HG03139 (cell line): Measurements from ENCODE around the gene POC1A.

Experiments used
- ATAC-seq: cut with Tn5 transposase; IDR thresholded peaks from one replicate; pipeline ENCODE4 v1.9.1; 2021; ENCODE audit not compliant: unreplicated experiment

Gene POC1A

DNA sequence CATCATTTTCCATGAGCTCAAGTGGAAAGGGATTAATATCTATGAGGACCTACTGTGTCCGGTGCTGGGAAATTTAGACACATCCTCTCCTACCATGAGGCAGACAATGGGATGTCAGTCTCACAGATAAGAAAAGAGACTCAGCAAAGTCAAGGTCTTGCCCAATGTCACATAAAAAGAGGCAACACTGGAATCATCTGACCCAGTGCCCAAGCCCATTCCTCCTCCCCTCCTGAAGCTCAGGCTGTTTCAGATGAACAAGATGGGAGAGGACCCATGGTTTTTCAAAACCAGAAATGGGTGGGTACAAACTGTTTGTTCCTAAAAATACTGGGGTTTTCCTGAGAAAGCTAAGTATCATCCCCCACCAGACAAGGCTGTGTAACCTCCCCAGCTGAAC, 22.2 kb downstream of the POC1A start:
- no peak for ATAC-seq

DNA sequence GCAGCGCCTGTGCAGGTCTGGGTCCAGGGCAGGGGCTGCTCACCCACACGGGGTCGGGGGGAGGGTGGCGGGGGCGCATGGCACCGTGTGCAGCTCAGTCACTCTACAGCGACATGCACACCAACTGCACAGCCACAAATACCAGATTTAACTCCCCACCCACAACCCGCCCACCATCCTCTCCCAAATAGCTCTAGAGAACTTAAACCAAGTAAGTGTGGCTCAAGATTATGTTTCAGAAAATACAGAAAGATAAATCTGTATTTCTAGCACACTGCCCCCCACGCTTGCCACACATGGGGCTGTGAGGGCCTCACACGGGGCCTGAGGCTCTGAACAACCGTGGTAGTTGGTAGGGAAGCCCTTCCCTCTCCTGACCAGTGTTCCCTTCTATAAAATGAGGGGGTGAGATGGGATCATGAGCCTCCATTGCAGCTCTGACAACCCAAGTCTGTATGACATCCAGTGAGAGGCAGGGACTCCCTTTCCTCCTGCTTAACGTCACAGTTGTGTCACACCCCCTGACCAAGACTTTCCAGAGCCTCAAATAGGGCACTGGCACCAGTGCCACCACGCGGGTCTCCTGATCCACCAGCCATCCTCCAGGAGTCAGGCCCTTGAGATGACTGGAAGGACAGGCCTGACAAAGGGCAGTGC, 23.1 kb downstream of the POC1A start:
- no peak for ATAC-seq

- ATAC-seq, result no peak
Measured at GRCh38 chr3:52128118-52128683, 26.0 kb downstream of the POC1A start.

DNA sequence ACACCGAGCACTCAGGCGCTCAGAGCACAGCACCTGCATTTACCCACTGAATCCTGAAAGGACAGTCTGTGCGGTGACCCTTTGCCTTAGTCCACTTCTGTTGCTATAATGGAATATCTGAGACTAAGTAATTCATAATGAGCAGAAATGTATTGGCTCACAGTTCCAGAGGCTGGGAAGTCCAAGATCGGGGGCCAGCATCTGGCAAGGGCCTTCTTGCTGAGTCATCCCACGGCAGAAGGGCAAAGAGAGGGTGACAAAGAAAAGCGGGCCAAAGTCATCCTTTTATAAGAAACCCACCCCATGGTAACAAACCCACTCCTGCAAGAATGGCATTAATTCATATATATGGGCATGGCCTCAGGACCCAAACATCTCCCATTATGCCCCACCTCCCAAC, 27.7 kb downstream of the POC1A start:
- no peak for ATAC-seq

- no peak for ATAC-seq
Measured at GRCh38 chr3:52126036-52126435, 28.2 kb downstream of the POC1A start.

GRCh38 chr3:52124766-52125165, 29.5 kb downstream of the POC1A start:
- ATAC-seq, result no peak

DNA sequence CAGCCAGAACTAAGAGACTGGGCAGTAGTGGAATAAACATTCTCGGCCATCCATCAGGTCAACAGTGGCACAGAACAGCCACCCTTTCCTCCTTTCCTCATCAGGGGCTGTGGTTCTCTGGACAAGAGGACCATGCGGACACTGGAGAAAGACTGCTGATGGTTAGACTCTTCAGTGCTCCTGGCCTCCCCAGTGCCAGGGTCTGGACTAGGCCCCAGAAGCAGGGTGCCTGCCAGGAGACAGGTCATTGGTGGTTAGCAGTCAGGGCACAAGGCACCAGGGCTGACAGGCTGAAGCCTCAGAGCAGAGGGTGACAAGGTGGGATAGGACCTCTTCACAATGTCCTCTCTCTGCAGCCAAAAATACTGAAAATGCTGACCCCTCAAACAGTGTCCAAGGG, 30.1 kb downstream of the POC1A start:
- ATAC-seq, result no peak

DNA sequence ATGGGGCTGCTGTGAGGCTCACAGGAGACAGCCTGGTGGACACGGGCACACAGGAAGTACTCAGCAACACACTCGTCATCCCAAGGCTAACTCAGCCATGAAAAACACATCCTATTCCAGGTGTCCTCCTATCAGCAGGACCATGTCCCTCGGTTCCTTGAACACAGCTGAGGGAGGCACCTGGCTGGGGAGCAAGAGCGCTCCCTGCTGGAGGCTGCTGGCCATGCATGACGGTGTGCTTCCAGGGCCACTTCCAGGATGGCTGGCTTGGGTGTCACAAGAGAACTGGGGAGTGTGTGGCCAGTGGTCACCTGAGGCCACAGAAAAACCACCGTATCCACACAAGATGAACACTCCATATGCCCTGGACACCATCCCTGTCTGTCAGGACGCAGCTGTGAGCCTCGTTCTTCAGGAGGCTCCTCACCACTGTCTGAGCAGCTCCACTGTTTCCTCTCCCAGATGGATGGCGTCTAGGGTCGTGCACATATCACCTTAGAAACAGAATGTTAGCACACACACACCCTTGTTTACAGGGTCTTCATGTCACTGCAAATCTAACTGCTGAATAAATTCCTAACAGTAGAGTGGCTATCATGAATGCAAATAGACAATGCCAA, 31.0 kb downstream of the POC1A start:
- ATAC-seq, result no peak

- ATAC-seq, result no peak
Measured at GRCh38 chr3:52122491-52122890, 31.7 kb downstream of the POC1A start.

- no peak for ATAC-seq
Measured at GRCh38 chr3:52121813-52122212, 32.4 kb downstream of the POC1A start.

- no peak for ATAC-seq
Measured at GRCh38 chr3:52121464-52121805, 32.8 kb downstream of the POC1A start.

DNA sequence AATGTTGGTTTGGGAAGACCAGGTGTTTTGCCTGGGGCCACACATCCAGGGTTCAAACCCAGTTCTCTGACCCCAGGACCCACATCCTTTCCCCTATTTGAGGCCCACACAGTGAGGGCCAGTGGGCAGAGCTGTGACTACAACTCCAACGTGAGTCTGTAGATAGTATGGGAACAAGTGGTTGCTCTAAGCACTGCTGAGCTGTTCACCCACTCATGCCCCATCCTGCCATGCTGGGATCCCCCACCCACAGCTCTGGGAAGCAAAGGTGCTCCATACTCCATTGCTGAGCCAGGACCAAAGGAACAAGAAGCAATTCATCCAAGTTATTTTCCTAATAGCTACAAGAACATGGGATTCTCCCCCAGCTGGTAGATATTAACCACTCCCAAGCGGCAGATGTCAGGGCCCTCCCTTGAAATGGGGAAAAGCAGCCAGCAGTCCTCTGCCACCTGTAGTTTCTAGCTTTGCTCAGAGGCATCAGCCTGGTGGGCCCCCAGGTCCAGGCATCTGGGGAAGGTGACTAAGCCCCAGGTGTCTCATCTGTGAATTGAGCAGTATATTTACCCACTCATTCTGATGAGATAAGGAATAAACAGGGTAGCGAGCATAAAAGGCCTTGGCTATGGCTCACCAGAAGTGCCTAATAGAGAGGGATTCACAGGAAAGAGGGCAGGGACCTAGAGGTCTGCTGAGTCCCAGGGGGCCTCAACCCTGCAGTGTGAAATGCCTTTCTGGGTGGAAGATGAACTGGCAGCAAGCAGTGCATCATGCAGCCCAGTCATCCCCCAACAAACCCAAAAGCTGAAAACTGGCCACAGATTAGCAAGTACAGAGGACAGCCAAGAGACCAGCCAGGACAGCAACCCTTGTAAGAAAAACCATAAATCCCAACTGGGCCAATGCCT, 33.4 kb downstream of the POC1A start:
- ATAC-seq, result no peak

- ATAC-seq, result no peak
Measured at GRCh38 chr3:52119826-52120225, 34.4 kb downstream of the POC1A start.

DNA sequence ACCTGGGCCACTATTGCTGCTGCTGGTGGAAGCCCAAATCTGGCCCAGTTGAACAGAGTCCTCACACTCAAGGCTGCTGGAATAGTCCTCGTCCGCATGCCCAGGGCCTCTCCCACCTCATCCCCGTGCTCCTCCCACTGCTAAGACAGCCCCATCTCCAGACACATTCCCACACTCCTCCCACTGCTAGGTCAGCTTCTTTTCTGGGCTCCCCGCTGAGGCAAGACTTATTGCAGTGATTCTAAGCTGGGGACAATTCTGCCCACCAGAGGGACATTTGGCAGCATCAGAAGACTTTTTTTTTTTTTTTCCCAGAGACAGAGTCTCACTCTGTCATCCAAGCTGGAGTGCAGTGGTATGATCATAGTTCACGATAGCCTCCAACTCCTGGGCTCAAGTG, 35.1 kb downstream of the POC1A start:
- no peak for ATAC-seq

- ATAC-seq, result no peak
Measured at GRCh38 chr3:52118156-52118875, 35.9 kb downstream of the POC1A start.

DNA sequence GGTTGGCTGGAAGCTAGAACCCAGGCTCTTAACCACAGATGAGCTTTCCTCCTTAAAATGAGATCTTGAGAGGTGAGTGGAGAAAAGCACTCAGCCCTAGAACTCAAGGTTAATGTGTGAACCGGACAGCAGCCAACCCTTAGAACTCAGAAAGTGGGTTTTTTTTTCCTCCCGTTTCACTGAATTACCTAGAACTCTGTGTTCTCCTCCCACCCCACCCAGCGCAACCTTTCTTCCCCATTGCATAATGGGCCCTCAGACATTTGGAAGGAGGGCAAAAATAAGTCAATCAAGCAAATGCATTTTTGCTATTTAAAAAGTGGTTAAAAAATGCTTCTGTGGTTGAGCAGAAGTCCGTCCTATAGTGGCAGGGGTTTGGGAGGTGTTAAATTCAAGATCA, 36.7 kb downstream of the POC1A start:
- ATAC-seq, result no peak

DNA sequence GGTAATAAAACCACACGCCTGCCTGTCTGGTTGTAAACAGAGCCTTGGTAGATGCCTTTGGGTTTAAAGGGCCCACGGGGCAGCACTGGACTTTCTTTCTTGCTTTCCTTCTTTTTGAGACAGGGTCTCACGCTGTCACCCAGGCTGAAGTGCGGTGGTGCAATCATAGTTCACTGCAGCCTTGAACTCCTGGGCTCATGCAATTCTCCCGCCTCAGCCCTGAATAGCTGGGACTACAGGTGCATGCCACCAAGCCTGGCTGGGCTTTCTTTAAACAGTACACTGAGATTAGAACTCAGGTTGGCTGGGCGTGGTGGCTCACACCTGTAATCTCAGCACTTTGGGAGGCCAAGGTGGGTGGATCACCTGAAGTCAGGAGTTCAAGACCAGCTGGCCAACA, 42.2 kb downstream of the POC1A start:
- ATAC-seq, result no peak

DNA sequence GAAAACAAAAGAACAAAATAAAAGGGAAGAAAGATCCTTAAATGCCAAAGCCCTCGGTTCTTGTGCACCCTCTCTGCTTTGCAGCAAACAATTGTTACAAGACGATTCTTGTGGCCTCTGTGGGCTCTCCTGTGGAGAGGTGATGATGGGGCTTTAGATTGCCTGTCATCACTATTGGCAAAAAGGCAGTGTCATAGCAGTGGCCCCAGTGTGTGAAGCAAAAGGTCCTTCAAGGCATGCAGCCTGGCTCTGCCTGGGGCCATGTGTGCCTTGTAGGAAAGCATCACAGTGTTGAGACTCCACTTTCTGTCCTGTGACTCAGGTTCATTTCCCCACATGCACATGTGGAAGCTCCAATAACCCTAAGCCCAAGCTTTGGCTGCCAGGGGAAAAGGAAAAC, 43.7 kb downstream of the POC1A start:
- ATAC-seq, result no peak

DNA sequence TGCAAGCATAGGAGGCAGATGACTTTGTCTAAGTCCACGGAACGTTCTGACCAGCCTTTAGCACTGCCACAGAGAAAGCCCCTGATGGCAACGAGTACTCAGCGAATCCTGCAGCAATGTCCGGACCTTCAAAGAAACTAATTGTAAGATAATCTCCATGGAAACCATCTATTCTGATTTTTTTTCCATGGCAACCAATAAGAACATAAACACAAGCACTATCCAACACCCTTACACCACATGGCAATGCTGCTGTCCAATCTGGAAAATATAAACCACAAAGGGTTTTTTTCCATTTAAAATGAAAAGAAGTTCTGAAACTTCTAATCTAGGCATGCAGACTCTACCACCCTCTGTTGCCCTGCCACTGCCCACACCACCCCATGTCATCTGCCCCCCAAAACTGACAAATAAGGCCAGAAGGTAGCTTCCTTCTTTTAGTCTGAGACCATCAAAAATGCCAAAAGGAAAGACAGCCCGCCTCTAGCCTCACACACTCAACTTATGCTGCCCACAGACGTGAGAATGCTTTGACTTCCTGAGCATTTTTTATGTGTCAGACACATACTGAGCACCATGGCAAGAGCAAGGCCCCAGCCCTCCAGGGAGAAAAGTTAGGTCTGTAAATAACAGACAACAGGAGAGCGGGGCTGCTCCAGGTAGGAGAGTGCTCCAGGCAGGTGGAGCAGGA, 44.5 kb downstream of the POC1A start:
- no peak for ATAC-seq
